ENCODE measurements around the gene ADD1.

GRCh38 chr4:2925931-2926860, 82.6 kb downstream of the ADD1 start:
- TF ChIP-seq, protein P1, sequence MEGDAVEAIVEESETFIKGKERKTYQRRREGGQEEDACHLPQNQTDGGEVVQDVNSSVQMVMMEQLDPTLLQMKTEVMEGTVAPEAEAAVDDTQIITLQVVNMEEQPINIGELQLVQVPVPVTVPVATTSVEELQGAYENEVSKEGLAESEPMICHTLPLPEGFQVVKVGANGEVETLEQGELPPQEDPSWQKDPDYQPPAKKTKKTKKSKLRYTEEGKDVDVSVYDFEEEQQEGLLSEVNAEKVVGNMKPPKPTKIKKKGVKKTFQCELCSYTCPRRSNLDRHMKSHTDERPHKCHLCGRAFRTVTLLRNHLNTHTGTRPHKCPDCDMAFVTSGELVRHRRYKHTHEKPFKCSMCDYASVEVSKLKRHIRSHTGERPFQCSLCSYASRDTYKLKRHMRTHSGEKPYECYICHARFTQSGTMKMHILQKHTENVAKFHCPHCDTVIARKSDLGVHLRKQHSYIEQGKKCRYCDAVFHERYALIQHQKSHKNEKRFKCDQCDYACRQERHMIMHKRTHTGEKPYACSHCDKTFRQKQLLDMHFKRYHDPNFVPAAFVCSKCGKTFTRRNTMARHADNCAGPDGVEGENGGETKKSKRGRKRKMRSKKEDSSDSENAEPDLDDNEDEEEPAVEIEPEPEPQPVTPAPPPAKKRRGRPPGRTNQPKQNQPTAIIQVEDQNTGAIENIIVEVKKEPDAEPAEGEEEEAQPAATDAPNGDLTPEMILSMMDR (conservative IDR thresholded peaks at IDR 0.05): no peak
- no peak for TF ChIP-seq EZH2 (IDR thresholded peaks at IDR 0.05; ENCODE audit: low read depth)
